KMS-11 (cell line): ENCODE results near the gene MDFIC.
"Not testable (repeated sequence)": the region's sequence is repeated elsewhere in the genome, so short reads cannot be mapped to it uniquely, and the experiment has no call there.

ENCODE experiments used
- H2AFZ ChIP-seq: fragments of 200-600 bp; sonication (generic); 2 replicates; pipeline ENCODE4 v1.6.1; 2016; ENCODE audit warnings: antibody characterized with exemption, mixed run types, low read depth
- H3K27ac ChIP-seq: fragments of 200-600 bp; sonication (generic); 2 replicates; pipeline ENCODE4 v1.6.1; 2016; ENCODE audit warnings: mild to moderate bottlenecking, mixed run types
- H3K27me3 ChIP-seq: fragments of 200-600 bp; sonication (generic); 2 replicates; pipeline ENCODE4 v1.6.1; 2017; ENCODE audit warnings: mild to moderate bottlenecking, low read depth, mixed run types, moderate library complexity; ENCODE audit not compliant: insufficient read depth
- H3K36me3 ChIP-seq: fragments of 200-600 bp; sonication (generic); 2 replicates; pipeline ENCODE4 v1.6.1; 2017; ENCODE audit warnings: mild to moderate bottlenecking, mixed run types; ENCODE audit not compliant: insufficient read depth
- H3K4me1 ChIP-seq: fragments of 200-600 bp; sonication (generic); 2 replicates; pipeline ENCODE4 v1.6.1; 2016; ENCODE audit warnings: mild to moderate bottlenecking, low read depth, mixed run types; ENCODE audit not compliant: poor library complexity, severe bottlenecking
- H3K4me2 ChIP-seq: fragments of 200-600 bp; sonication (generic); 2 replicates; pipeline ENCODE4 v1.7.0; 2016; ENCODE audit warnings: mild to moderate bottlenecking, mixed run types
- H3K4me3 ChIP-seq: fragments of 200-600 bp; sonication (generic); IDR thresholded peaks from 2 replicates; pipeline ENCODE4 v1.6.1; 2017; ENCODE audit warnings: low read depth, low read length, mixed read lengths; ENCODE audit not compliant: insufficient read depth
- H3K79me2 ChIP-seq: fragments of 200-600 bp; sonication (generic); 2 replicates; pipeline ENCODE4 v1.6.1; 2016; ENCODE audit warnings: low read depth, mixed run types; ENCODE audit not compliant: insufficient read depth
- H3K9ac ChIP-seq: fragments of 200-600 bp; sonication (generic); 2 replicates; pipeline ENCODE4 v1.6.1; 2016; ENCODE audit warnings: mild to moderate bottlenecking, mixed run types
- H4K20me1 ChIP-seq: fragments of 200-600 bp; sonication (generic); 2 replicates; pipeline ENCODE4 v1.6.1; 2016; ENCODE audit warnings: mild to moderate bottlenecking, mixed run types; ENCODE audit not compliant: insufficient read depth
- CTCF ChIP-seq: fragments of 200-600 bp; sonication (generic); conservative IDR thresholded peaks from 2 replicates; pipeline ENCODE4 v1.6.1; 2017; ENCODE audit warnings: low read depth, mild to moderate bottlenecking, antibody characterized with exemption, low read length, moderate library complexity, mixed read lengths

The MDFIC gene

GRCh38 chr7:114885836-114886235 is 36.1 kb upstream of the MDFIC start:
- Histone ChIP-seq H3K79me2 (no peaks in the 10 kb centered on the region), H3K36me3 (no peaks in the 10 kb centered on the region), H3K27ac (no peak overlapping the region)

GRCh38 chr7:114886241-114886640 is 35.7 kb upstream of the MDFIC start:
- Histone ChIP-seq H3K4me1 (no peaks in the 10 kb centered on the region), H4K20me1 (no peaks in the 10 kb centered on the region), H3K4me3 (no peak overlapping the region), H3K36me3 (no peaks in the 10 kb centered on the region), H3K79me2 (no peaks in the 10 kb centered on the region), H3K27me3 (no peaks in the 10 kb centered on the region), H3K4me2 (no peak overlapping the region), H2AFZ (no peak overlapping the region), H3K9ac (no peak overlapping the region), H3K27ac (no peak overlapping the region)
- no peak for TF ChIP-seq CTCF

More at GRCh38 chr7:114885836-114886235, 36.1 kb upstream of the MDFIC start:
- no peaks in the 10 kb centered on the region for H4K20me1 ChIP-seq
- no peak overlapping the region for H3K4me2 ChIP-seq
- no peaks in the 10 kb centered on the region for H3K27me3 ChIP-seq
- H2AFZ ChIP-seq, result no peak overlapping the region
- no peak overlapping the region for H3K4me3 ChIP-seq
- H3K9ac ChIP-seq, result no peak overlapping the region
- no peaks in the 10 kb centered on the region for H3K4me1 ChIP-seq
- TF ChIP-seq CTCF, result no peak

GRCh38 chr7:114889116-114889515 is 32.8 kb upstream of the MDFIC start:
- not testable (repeated sequence) for H3K27me3 ChIP-seq, H3K27ac ChIP-seq, H3K4me2 ChIP-seq, H3K36me3 ChIP-seq, H3K4me1 ChIP-seq, H3K79me2 ChIP-seq, H2AFZ ChIP-seq, H3K9ac ChIP-seq, H3K4me3 ChIP-seq, H4K20me1 ChIP-seq

GRCh38 chr7:114889646-114890285 is 32.1 kb upstream of the MDFIC start:
- H3K4me1 ChIP-seq, result no peaks in the 10 kb centered on the region
- H4K20me1 ChIP-seq, result no peaks in the 10 kb centered on the region
- H3K79me2 ChIP-seq, result no peaks in the 10 kb centered on the region
- H2AFZ ChIP-seq, result no peak overlapping the region
- no peak overlapping the region for H3K27ac ChIP-seq
- H3K4me3 ChIP-seq, result no peak overlapping the region
- H3K4me2 ChIP-seq, result no peak overlapping the region
- no peaks in the 10 kb centered on the region for H3K36me3 ChIP-seq
- no peak for TF ChIP-seq CTCF
- H3K27me3 ChIP-seq, result no peaks in the 10 kb centered on the region
- no peak overlapping the region for H3K9ac ChIP-seq

- Histone ChIP-seq H3K9ac (no peak overlapping the region), H3K79me2 (no peaks in the 10 kb centered on the region), H3K36me3 (no peaks in the 10 kb centered on the region), H3K4me3 (no peak overlapping the region), H3K4me1 (no peaks in the 10 kb centered on the region), H3K27me3 (no peaks in the 10 kb centered on the region), H4K20me1 (no peaks in the 10 kb centered on the region), H2AFZ (no peak overlapping the region), H3K4me2 (no peak overlapping the region), H3K27ac (no peak overlapping the region)
- TF ChIP-seq CTCF, result no peak
Measured at GRCh38 chr7:114890561-114890960, 31.3 kb upstream of the MDFIC start.
